WI38 (cell line): ENCODE results near the gene PARD3.

ENCODE experiments used
- H3K4me3 ChIP-seq: 2 replicates; pipeline ENCODE4 v1.5.1; 2011; ENCODE audit warnings: low read depth, mild to moderate bottlenecking, control low read depth, low read length
- CTCF ChIP-seq: IDR thresholded peaks from 2 replicates; pipeline ENCODE4 v1.5.1; 2012; ENCODE audit warnings: low read depth, mild to moderate bottlenecking, control low read depth, low read length

PARD3 gene

GRCh38 chr10:34098821-34099567, 716.1 kb downstream of the PARD3 start:
- TF ChIP-seq CTCF: no peak
- no peak overlapping the region for H3K4me3 ChIP-seq

GRCh38 chr10:34097682-34098081, 717.4 kb downstream of the PARD3 start:
- no peak for TF ChIP-seq CTCF
- H3K4me3 ChIP-seq: no peak overlapping the region

GRCh38 chr10:34094961-34095360, 720.1 kb downstream of the PARD3 start:
- TF ChIP-seq CTCF: no peak
- H3K4me3 ChIP-seq: no peak overlapping the region

- H3K4me3 ChIP-seq: no peak overlapping the region
- TF ChIP-seq CTCF: no peak
Measured at GRCh38 chr10:34094146-34094696, 720.9 kb downstream of the PARD3 start.

- no peak overlapping the region for H3K4me3 ChIP-seq
- TF ChIP-seq CTCF: no peak
Measured at GRCh38 chr10:34092891-34093290, 722.2 kb downstream of the PARD3 start.

- H3K4me3 ChIP-seq: no peak overlapping the region
- no peak for TF ChIP-seq CTCF
Measured at GRCh38 chr10:34091635-34092195, 723.4 kb downstream of the PARD3 start.

- H3K4me3 ChIP-seq: no peak overlapping the region
- TF ChIP-seq CTCF: no peak
Measured at GRCh38 chr10:34089253-34089652, 725.8 kb downstream of the PARD3 start.
